Measurements from ENCODE around the gene MGMT. TPM values are rescaled to one million over a fixed set of nuclear protein-coding genes. Genes with fewer than 3 reads are reported as not detected.
A peak's percentile ranks its signal among the peaks of the same experiment; 100 is the strongest.

MGMT gene
- total RNA-seq, 1 donor from 2014 or later, result 20.9 TPM

GRCh38 chr10:129679207-129679606 is 212.2 kb downstream of the MGMT start:
- DNase-seq (ENCODE audit: low read depth), result no peak

GRCh38 chr10:129680661-129681344 is 213.8 kb downstream of the MGMT start:
- no peak for DNase-seq (ENCODE audit: low read depth)

DNA sequence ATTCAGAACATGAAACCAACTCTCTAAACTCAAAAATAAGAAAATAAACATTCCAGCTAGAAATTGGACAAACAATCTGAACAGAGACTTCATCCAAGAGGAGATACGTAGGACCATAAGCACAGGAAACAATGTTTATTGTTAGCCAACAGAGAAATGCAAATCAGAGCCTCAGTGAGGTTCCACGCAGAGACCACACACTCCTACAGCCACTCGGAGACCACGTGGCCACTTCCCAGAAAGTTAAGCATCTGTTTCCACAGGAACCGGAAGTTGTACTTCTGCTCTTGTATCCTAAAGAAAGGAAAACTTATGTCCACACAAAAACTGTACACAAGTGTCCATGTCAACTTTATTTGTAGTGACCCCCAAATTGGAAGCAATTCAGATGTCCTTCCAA is 214.8 kb downstream of the MGMT start:
- no peak for DNase-seq (ENCODE audit: low read depth)

DNA sequence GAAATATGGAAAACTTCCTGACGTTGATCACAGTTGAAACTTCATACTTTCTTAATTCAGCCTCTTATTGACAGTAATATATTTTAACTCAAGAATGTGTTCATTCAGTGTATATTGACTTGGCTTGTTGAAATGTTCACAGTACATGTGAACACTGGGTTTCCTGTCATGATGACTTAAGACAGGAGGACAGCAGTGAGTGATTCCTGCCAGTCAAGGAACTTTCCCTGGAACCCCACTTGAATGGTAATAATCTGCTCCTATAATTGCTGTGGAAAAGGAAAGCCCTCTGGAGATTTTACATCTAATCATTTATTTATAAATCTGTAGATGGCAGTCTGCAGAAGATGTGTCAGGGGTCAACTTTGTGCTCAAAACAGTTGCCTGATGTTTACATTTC is 216.5 kb downstream of the MGMT start:
- DNase-seq (ENCODE audit: low read depth), result no peak

GRCh38 chr10:129683920-129684319 is 216.9 kb downstream of the MGMT start:
- DNase-seq (ENCODE audit: low read depth), result no peak

GRCh38 chr10:129685271-129685670 is 218.2 kb downstream of the MGMT start:
- DNase-seq (ENCODE audit: low read depth), result no peak

DNA sequence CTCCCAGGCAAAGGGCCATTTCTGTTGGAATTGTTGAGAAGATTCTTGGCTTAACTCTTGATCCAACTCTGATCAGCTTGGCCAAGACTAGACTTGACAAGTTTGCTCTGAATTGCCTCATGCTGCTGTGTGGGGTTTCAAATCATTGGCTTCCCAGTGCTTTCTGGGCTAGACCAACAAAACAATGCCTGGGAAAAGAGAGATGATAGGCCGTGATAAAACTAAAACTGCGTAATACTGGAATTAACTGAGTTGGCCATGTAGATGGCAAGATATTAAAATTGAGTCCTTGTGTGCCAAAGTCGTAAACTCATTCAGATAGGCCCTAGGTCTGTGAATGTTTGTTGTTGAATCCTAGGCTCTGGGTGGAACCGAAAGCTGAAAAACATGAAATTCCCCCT is 222.6 kb downstream of the MGMT start:
- no peak for DNase-seq (ENCODE audit: low read depth)

- no peak for DNase-seq (ENCODE audit: low read depth)
Measured at GRCh38 chr10:129690248-129691070, 223.4 kb downstream of the MGMT start.

- DNase-seq (ENCODE audit: low read depth), result no peak
Measured at GRCh38 chr10:129692695-129693094, 225.7 kb downstream of the MGMT start.

DNA sequence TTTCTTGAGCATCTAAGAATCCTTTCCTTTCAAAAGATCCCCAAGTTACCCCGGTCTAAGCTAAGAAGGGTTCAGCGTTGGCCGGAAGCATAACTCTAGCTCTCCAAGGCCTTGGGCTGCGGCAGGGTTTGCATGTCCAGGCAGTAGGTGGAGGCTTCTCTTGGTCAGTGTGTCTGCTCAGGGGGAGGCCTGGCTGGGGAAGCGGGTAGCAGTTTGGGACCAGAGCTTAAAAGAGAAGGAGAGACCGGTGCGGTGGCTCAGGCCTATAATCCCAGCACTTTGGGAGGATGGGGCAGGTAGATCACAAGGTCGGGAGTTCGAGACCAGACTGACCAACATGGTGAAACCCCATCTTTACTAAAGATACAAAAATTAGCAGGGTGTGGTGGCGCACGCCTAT is 226.3 kb downstream of the MGMT start:
- no peak for DNase-seq (ENCODE audit: low read depth)

GRCh38 chr10:129694184-129694583 is 227.1 kb downstream of the MGMT start:
- no peak for DNase-seq (ENCODE audit: low read depth)

GRCh38 chr10:129694691-129695243 is 227.7 kb downstream of the MGMT start:
- no peak for DNase-seq (ENCODE audit: low read depth)

DNA sequence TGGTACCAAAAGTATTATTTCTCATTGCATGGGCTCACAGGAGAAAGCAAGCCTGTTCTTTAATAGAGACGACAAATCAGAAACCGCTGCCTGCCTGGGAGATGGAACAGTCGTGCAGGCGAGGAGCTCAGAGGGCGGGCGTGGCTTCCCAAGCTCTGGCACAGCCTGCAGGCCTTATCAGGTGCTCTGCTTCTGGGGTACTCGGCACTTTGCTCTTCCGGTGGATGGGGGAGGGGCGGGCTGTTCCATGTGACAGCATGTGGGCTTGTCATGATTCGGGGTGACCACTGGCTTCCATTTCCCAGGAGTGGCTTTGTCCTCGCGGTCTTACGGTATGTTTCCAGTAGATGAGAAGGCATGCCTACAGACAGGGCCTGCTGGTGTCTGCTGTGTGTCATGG is 228.6 kb downstream of the MGMT start:
- peak; percentile 7 for DNase-seq (ENCODE audit: low read depth)

DNA sequence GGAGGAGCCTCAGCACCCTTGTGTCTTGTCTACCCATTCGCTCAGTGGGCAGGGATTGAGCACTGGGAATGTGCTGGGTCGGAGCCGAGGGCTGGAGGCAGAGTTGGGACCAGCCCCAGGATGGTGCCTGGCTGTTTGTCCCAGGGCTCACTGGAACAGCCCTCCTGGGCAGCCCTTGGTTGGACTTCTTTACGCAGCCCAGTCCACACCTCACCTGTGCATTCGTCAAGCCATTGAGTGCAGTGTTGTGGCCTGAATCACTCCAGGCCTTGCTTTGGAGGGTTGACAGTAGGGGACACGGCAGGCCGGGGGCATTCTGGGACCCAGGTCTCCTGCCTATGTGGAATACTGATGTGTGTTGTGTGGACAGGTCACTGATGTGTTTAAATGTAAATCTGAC is 229.6 kb downstream of the MGMT start:
- DNase-seq (ENCODE audit: low read depth), result no peak

- DNase-seq (ENCODE audit: low read depth), result no peak
Measured at GRCh38 chr10:129697463-129698247, 230.6 kb downstream of the MGMT start.

GRCh38 chr10:129699722-129700340 is 232.8 kb downstream of the MGMT start:
- DNase-seq (ENCODE audit: low read depth), result no peak

GRCh38 chr10:129702605-129703004 is 235.6 kb downstream of the MGMT start:
- no peak for DNase-seq (ENCODE audit: low read depth)

GRCh38 chr10:129703287-129704137 is 236.5 kb downstream of the MGMT start:
- DNase-seq (ENCODE audit: low read depth), result no peak

- no peak for DNase-seq (ENCODE audit: low read depth)
Measured at GRCh38 chr10:129704225-129704624, 237.2 kb downstream of the MGMT start.
